GM18867 (cell line): ENCODE results near the gene FAM181A.
A peak's percentile ranks its signal among the peaks of the same experiment; 100 is the strongest.

Experiments
- ATAC-seq: cut with Tn5 transposase; IDR thresholded peaks from one replicate; pipeline ENCODE4 v1.9.1; 2021; ENCODE audit warnings: mild to moderate bottlenecking, moderate library complexity; ENCODE audit not compliant: unreplicated experiment

Gene FAM181A

GRCh38 chr14:93947282-93947681 lies 20.1 kb downstream of the FAM181A start:
- no peak for ATAC-seq

DNA sequence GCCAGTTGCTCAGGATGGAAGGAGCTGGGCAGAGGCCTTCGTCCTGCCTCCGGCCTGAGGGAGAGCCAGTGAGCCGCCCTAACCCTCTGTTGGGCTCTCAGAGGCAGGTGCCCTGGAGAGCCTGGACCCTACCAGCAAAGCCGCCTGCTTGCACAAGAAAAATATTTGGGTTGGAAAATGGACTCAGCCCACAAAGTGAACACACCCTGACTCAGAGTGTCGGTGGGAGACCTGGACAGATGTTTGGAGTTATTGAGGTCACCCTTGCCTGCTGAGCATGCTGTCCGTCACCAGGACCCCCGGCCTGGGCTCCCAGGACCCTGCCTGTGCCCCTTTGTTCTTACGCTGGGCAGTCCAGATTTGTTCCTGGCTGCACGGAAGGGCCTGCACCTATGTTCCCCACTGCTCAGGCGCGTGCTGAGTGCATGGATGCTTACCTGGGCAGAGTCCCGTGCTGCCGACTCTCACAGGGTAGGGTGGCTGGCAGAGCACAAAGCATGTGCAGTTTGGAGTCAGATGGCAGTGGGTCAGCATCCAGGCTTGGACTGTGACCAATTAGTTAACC lies 22.4 kb downstream of the FAM181A start:
- no peak for ATAC-seq

GRCh38 chr14:93950948-93951634 lies 23.9 kb downstream of the FAM181A start:
- no peak for ATAC-seq

DNA sequence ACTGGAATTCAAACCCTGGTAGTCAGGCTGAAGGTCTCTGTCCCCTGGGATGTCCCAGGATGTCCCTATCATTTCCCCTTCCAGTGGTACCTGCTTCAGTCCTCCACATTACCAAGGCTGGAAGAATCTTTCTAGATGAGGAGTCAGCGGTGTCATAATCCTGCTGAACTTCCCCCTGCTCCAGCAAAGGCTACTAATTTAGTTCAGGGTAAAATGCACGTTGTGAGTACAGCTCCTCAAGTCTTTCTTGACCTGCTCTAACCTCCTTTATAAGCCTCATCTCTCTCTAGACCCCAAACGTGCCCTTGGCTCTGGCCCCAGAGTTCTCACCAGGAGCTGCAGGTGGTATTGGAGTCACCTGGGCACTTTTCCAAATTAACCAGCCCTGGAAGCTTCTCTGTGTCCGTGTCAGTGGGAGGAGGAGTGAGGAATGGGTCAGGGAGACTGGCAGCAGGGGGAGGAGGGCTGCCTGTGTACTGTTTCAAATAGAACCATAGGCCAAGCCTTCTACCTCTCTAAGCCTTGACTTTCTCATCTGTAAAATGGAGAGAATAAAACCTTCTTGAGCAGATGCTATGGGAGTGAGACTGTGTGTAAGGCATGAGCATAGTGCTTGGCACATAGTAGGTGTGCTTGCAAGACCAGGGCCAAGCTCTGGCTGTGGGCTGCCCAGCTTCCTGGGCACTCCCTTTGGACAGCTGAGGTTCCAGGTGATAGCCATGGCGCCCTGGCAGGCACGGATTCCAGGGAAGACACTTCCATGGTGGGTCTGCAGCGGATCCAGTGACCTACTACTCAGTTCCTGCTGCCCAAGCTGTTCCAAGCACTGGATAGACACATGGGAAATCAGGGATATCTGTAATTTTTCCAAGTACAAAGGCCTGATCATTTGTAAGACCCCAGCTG lies 24.7 kb downstream of the FAM181A start:
- ATAC-seq, result no peak

- ATAC-seq, result no peak
Observed at GRCh38 chr14:93952829-93953228, 25.7 kb downstream of the FAM181A start.

GRCh38 chr14:93953263-93953662 lies 26.1 kb downstream of the FAM181A start:
- ATAC-seq, result no peak

DNA sequence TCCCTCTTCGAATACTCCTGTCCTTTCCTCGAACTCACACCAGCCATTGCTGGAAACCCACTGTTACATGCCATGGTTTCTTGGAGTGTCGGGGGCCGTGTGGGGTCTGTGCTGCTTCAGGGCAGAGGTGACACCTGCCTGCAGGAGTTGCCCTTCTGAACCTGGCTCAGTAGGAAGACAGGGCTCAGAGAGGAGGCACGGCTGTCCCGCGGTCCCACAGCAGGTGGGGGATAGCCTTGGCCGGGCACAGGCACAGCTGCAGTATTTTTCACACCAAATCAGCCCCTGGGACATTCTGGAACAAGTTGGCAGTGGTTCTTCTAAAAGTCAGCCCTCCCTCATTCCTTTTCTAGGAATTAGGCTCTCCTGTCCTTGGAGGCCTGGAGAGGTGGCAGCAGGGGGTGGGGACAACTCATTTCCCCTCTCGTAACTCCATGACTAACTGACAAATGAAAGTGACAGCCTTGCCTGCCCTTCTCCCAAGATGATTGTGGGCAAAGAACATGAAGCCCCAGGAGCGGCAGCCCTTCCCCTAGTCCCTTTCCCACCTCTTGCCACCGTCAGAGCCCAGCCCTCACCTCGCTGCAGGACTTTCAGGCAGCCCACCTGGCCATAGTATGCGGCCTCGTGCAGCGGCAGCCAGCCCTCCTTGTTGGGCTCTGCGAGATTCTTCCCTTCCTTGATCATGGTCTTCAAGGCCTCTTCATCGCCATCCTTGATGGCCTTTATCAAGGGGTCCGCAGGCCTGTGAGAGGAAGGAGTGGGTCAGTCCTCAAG lies 26.8 kb downstream of the FAM181A start:
- no peak for ATAC-seq

- ATAC-seq, result no peak
Observed at GRCh38 chr14:93954516-93954830, 27.3 kb downstream of the FAM181A start.

DNA sequence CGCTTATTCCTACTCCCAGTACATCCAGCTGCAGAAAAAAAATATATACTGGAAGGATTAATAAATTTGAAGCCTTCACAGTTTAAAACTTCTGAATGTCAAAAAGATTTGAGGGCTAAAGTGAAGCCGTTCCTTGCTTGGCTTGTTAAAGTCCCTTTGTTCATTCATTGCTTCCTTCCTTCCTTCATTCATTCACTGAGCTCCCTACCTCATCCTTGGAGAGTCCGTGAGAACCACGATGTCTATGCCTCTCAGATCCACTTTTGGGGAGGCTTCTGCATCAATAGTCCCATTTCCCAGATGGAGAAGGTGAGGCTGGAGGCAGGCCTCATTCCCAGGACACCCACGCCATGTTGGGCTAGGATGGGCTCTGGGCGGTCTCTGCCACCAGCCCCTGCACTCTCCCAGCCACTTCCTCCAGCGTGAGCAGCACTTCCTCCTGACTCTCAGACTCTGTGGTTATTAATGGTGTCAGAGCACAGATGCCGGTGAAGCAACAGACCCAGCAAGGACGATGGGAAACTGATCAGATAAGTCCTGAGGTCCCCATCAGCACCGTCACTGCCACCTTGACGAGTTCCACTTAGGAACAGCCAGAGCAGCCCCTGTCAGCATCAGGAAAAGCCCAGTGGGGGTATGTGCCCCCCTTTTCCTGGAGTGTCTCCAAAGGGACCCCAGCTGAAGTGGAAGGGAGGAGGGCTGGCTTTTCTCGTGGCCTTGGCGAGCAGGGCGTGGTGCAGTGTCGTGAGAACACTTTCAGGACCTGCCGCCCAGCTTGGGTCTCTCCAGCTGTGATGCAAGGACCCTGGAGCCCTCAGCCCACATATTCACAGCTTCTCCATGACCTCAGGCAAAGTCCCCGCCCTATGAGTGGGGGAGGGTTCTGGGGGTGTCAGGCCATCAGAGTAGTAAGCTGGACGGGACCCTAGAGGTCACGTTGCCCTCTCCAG lies 28.0 kb downstream of the FAM181A start:
- ATAC-seq, result peak; percentile 37

DNA sequence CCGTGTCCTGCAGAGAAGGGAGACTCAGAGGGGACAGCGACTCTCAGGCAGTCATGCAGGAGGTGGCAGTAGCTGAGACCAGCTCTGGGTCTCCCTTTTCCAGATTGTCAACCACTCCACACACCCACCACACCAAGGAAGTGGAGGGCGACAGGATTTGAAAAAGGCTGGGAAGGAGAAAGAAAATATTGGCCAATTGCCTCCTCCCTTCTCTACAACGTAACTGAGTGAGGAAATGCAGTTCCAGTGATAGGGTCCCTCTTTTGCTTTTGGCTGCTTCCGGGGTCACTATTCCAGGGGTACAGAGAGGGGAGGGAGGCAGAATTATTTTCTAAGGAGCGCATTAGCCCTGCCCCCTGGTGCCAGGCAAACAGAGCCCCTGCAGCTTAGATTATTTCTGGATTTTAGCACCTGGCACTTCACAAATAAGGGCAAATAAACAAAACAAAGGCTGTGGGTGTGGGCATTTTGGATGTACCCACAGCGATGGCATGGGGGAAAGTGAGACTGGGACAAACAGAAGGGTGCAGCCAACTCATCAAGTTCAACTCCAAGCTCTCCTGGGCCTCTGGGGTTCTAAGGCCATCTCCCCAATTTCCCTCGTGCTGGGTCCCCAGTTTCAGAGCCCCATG lies 28.8 kb downstream of the FAM181A start:
- no peak for ATAC-seq

DNA sequence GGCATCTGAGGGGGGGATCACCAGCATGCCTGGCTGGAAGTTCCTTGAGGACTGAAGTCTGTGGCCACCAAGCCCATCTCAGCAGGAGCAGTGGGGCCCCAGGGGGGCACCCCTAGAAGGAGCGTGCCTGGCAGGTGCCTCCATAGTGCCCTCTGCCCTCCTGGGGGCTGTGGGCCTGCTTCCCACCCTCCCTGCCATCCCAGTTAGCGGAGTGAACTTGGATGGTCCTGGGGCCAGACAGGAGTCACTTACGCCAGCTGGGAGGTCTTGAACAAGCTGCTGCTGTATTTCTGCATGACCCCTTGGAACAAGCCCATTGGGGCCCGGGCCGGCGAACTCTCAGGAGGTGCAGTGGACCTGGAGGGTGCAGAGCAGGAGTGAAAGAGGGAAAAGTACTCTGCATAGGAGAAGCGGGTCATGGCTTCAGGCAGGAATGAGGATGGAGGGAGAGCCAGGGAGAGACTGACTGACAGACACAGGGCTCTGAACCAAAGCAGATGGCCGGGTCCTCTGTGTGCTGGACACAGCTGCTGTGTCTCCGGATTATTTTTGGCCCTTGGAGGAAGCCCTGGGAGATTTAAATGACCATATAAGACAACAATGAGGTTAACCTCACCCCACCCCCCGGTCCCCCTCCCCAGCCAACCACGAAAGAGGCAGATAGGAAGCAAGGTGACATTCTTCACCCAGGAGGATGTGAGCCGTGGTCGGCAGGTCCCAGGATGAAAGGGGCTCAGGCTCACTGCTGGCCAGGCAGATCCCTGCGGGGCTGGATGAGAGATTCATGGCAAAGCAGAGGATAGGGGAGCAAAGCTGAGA lies 29.6 kb downstream of the FAM181A start:
- ATAC-seq, result no peak

- no peak for ATAC-seq
Observed at GRCh38 chr14:93957333-93957710, 30.2 kb downstream of the FAM181A start.

- ATAC-seq, result no peak
Observed at GRCh38 chr14:93957751-93958566, 30.8 kb downstream of the FAM181A start.

GRCh38 chr14:93958567-93959238 lies 31.6 kb downstream of the FAM181A start:
- ATAC-seq, result no peak

- ATAC-seq, result peak; percentile 66
Observed at GRCh38 chr14:93959239-93960107, 32.3 kb downstream of the FAM181A start.

- no peak for ATAC-seq
Observed at GRCh38 chr14:93960108-93960475, 32.9 kb downstream of the FAM181A start.
